AG08395 (cell line): ENCODE measurements around the gene CNOT4.

ENCODE experiments used
- DNase-seq: peaks from one replicate; pipeline ENCODE4 v3.0.0; 2012; ENCODE audit warnings: mixed read lengths, low spot score

CNOT4 gene

DNA sequence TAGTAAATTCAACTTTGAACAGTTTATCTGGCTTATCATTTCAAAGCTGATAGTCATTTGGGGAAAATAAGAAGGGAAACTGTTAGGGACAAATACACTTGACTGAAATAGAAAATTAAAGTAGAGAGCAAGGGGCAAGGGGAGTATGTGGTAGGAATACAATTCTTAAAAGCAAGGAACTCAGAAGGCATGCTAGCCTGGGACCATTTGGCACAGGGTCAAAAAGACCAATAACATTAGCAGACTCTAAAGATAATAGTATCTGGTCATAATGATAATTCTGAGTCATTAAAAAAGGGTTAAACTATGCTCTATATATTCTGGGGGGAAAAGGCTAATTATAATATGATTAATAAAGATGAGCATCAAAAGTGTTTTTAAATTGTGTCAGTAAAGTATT lies 112.2 kb downstream of the CNOT4 start:
- DNase-seq = no peak

GRCh38 chr7:135392701-135393100 lies 117.2 kb downstream of the CNOT4 start:
- no peak for DNase-seq

DNA sequence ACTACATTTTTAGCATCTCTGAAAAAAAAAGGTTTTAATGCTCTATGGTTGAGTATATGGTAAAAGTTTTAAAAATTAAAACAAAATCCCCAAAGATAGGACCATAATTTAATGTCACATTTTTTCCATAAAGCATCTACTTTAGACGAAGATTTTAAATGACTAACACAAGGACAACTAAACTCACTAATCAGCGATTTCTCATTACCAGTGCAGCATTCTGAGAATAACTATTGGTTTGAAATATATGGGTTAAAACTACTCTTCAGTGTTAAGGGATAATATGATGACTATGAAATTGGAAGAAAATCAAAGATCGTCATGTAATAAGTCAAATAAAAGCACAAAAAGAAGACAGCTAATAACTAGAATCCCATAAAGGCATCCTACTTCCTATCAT lies 118.4 kb downstream of the CNOT4 start:
- no peak for DNase-seq

DNA sequence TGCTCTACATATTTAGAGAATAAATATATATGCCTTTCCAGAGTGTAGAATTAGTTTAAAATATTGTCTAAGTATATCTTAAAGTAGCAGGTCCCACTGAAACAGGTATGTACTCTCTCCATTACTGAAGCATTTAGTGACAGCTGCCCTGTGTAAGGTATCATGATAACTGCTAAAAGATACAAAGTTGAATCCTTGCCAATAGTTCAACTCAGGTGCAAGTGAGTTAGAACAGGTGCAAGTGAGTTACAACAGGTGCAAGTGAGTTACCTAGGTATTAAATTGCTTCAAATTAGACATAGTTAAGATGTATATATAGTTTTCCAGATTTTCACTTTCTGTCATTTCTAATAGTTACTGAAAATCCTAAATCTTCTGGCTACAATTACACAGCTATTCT lies 119.1 kb downstream of the CNOT4 start:
- no peak for DNase-seq

- DNase-seq = no peak
Measured at GRCh38 chr7:135389971-135390370, 119.9 kb downstream of the CNOT4 start.

DNA sequence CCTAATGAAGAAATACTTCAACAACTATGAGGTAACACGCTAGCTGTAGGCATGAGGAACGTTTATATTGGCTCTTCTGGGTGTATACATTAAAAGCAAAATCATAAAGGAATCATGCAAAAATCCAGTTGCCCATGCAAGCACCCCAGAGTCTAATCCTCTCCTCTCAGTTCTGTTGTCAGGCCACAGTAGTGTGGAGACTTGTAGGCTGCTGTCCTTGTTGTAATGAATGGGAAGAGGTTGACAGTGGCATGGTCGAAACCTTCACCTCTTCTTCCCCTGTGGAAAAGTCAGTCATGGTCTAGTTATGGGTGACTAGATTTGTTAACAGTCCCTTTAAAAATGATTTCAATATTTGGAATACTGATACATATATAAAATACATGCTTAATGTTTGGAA lies 121.3 kb downstream of the CNOT4 start:
- no peak for DNase-seq

DNA sequence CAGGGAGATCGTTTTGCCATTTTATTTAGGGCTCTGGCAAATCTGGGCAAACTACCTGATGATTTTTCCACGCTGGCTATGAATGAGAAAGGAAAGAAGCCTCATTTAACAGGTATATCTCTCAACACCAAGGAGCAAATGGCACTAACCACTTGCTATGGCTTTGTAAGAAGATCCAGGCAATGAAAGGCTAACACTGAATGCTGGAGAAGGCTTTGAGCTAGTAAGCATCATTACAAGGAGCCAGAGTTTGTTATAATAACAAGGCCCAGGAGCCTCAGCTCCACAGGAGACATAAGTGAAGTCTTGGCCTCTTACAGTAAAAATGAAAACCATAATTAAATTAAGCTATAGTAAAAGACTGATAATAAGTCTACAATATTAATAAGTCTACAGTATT lies 123.1 kb downstream of the CNOT4 start:
- no peak for DNase-seq

- DNase-seq = peak; percentile 3
Measured at GRCh38 chr7:135386181-135386580, 123.7 kb downstream of the CNOT4 start.

GRCh38 chr7:135385209-135385608 lies 124.7 kb downstream of the CNOT4 start:
- DNase-seq = no peak

DNA sequence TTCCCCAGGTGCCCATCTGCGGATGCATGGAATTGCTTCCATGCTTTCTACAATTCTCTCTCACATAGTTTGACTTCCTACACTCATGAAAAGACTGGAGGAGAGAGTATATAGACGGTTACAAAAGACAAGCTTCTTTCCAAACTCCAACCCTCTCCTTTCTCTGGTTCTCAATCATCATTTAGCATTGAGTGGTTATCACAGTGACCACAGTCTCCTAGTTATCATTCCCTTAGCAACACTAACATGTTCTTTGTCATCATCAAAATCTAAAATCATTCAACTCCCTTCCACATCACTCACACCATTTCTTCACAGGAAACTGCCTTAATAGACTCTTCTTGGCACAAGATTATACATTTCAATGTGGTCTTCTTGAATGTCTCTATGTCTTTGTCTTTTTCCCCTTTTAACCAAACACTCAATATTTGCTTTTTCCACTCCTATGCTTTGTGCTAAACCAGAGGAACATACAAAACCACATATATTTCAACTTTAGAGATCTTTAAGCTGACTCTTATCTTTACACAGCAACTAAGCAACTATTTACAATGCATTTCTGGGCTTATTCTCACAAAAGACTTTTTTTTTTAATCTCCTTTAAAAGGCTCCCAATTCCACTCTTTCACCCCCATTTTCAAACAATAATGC lies 126.3 kb downstream of the CNOT4 start:
- no peak for DNase-seq

- DNase-seq = no peak
Measured at GRCh38 chr7:135382173-135382572, 127.7 kb downstream of the CNOT4 start.

GRCh38 chr7:135381369-135381768 lies 128.5 kb downstream of the CNOT4 start:
- DNase-seq = no peak

DNA sequence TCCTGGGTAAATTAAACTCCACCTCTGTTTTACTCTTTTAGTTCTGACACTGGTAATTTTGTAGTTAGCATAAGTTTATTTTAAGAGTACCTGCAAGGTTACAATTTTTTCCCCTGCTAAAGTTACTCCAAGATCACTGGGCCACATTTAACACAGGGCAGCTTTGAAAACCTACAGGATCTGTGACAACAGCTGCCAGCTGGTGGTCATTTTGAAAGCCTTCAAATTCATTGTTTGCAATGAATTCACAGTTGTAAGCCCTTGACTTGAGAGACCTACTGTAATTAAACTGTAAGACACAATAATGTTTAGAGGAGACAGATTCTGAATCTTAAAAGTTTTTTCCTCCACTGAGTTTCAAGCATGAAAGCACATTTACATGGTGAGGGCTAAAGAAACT lies 129.6 kb downstream of the CNOT4 start:
- DNase-seq = no peak

DNA sequence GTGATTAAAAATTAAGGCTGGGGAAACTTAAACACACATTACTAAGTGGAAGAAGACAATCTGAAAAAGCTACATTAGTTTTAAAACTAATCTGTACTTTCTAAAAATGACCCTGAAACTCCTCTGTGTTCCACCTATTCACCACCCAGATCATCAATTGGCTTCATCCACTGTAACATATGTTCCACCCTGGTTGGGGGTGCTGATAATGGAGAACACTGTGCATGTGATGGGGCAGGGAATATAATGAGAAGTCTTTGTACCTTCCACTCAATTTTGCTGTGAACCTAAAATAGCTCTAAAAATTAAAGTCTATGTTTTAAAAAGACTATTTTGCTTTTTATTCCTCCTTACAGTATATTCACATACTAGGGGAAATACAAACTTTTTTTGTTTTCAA lies 132.7 kb downstream of the CNOT4 start:
- no peak for DNase-seq

DNA sequence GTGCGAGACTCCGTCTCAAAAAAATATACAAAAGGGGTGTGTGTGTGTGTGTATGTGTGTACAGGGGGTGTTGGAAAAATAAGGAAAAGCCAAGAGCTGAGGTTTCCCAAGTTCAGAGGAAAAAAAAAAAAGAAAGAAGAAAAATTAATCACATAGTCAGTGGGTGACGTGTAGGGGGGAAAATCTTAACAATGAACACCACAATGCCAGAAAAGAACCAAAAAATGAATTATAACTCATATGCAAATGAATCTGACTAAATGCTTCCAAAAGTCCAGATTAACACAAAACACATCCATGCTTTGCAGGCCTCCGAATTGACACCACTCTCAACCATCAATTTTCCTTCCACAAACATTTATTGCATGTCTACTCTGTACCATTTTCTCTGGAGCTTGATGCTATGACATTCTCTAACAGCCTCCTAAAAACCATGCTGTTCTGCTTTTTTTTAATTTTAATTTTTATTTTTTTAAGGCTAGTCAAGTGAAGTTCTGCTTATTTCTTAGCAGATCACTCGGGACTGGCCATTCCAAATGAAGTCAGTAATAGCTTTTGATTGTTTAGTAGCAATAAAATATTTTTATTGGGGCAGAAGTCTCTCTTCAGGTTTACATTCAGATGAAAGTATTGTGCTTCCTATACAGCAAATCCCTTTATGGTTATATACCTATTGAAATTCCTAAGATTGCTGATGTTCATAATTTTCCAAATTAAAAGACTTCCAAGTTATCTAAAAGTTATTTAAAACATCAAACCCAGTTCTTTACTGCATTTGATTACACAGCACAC lies 133.8 kb downstream of the CNOT4 start:
- DNase-seq = peak; percentile 10

DNA sequence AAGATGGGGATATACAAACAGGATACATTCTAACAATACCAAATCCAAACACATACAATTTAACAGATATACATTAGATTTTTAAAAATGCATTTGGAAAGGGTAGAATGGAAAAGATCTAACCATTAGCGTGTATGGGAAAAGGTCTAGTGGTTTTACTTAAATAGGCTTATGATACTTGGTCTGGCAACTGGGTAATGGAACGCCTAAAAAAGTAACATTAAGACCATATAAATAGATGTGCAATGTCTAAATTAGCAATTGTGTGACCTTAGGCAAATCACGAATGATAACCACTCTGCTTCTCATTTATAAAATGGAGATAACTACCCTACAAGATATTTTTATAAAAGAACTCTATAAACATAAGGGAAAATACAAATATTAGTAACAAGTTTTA lies 135.2 kb downstream of the CNOT4 start:
- no peak for DNase-seq

DNA sequence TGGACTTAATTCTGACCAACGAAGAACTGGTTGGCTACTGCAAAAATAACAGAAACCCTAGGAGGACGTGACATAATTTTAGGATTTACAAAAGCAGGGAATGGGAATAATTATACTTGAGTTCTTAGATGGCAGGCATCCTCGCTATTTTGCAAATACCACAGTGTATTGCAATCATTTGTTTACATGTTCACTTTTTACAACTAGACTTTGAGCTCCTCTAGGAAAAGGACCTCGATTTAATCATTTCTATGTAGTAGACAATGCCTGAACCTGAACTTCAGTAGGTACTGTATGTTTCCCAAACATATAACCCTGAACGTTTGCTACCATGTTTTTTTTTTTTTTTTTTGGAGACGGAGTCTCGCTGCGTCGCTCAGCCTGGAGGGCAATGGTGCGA lies 137.7 kb downstream of the CNOT4 start:
- DNase-seq = no peak

- DNase-seq = no peak
Measured at GRCh38 chr7:135370656-135371055, 139.2 kb downstream of the CNOT4 start.

DNA sequence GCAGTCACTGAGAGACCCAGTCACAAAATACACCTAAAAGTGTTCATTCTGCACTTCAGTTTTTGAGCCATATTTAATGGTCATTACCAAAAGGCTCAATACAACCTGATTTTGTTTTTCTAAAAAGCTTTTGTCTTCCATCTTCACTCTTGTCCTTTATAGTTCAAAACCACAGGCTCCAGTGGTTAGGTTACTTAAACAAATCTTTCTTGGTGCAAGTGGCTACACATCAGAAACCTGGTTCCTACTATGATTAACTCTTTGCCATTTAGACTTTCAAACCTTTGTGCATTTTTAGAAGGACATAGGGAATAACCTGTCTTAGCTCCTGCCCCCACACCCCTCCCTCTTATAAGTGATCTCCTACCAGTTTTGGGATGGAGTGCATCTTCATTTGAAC lies 140.5 kb downstream of the CNOT4 start:
- no peak for DNase-seq

- no peak for DNase-seq
Measured at GRCh38 chr7:135368416-135369186, 141.3 kb downstream of the CNOT4 start.

- no peak for DNase-seq
Measured at GRCh38 chr7:135366843-135367508, 142.9 kb downstream of the CNOT4 start.

- DNase-seq = no peak
Measured at GRCh38 chr7:135365721-135366120, 144.2 kb downstream of the CNOT4 start.

GRCh38 chr7:135364206-135364605 lies 145.7 kb downstream of the CNOT4 start:
- DNase-seq = no peak
